NOMO-1 treated with DMSO at 0.1 percent for 48 hours (cell line): ENCODE data around the gene AVP.
"Not testable (repeated sequence)": the region's sequence is repeated elsewhere in the genome, so short reads cannot be mapped to it uniquely, and the experiment has no call there.

Experiments used
- DNase-seq: peaks from one replicate; lab custom pipeline; 2025; ENCODE audit not compliant: unreplicated experiment; lab: John Stamatoyannopoulos, UW

Gene AVP, protein sequence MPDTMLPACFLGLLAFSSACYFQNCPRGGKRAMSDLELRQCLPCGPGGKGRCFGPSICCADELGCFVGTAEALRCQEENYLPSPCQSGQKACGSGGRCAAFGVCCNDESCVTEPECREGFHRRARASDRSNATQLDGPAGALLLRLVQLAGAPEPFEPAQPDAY

DNA sequence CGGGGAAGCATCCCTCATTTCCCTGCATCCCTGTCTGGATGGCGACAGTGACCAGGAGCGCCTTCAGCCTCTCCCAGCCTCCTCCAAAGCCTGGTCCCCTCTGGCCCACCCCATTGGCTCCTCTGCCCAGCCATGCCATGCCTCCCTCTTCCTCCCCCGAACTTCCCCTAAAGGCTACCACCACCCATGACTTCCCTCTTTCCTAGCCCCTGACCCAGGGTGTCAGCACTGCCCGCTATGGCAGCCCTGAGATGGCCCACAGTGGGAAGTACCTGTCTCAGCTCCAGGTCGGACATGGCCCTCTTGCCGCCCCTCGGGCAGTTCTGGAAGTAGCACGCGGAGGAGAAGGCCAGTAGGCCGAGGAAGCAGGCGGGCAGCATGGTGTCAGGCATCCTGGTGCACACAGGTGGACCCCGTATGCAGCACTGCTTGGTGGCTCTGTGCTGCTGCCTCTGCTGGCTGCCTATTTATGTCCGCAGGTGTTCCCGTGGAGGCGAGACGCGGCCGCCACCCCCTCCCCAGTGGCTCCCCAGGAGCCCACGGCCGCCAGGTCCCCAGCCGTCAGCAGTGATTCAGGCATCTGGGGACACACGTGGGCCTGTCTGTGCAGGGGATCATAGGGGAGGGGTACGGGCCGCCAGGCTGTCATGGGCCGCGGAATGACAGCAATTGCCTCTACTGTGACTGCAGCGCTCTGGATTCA lies at the start of gene AVP:
Gene AVP (minus strand): TSS at position 442 of the 703 bp plus-strand sequence. CDS start 50 bp downstream, at position 392.
- no peak for DNase-seq

DNA sequence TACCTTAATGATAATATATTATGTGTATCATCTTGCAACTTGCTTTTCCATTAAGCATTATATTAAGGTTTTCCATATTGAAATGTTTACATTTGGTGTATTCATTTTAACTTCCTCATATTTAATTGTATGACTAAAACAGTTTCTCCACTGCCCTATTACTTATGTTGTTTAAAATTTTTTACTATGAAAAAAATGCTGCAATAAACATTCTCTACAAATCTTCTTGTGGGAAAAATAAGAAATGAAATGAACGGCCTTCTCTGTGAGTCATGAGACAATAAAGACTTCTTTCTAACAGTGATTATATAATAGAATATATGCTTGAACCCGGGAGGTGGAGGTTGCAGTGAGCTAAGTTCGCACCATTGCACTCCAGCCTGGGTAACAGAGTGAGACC lies 49.6 kb upstream of the AVP start:
- DNase-seq, result no peak

DNA sequence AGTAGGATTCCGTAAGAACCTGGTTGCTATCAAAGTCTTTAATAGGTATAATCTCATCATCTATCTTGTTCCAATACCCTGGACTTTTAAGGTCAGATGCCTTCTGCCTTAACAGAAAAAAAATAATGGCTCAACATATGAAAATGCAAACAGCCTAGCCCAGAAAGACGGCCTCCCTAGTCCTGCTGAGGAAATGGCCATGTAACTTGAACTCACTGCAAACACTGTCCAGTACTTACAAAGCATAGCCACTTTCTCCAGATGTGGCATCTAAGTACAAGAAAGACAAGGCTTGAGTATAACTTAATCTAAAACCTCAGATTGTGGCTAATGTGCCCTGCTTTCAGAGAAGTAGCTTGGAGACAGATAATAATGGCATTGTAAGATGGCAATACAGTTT lies 48.6 kb upstream of the AVP start:
- DNase-seq, result no peak

DNA sequence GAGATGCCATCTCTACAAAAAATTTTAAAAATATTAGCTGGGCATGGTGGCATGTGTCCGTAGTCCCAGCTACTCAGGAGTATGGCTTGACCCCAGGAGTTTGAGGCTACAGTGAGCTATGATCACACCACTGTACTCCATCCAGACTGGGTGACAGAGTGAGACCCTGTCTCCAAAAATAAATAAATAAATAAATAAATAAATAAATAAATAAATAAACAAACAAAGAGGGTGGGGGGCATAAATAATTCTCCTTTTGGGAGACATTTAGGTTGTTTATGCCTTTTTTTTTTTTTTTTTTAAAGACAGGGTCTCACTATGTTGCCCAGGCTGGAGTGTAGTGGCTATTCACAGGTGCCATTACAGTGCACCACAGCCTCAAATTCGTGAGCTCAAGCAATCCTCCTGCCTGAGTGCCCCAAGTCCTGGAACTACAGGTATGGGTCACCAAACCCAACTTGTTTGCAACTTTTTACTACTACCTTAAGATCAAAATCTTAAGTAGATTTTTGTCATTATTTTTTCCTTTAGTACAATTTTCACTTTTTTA lies 45.6 kb upstream of the AVP start:
- DNase-seq, result no peak

DNA sequence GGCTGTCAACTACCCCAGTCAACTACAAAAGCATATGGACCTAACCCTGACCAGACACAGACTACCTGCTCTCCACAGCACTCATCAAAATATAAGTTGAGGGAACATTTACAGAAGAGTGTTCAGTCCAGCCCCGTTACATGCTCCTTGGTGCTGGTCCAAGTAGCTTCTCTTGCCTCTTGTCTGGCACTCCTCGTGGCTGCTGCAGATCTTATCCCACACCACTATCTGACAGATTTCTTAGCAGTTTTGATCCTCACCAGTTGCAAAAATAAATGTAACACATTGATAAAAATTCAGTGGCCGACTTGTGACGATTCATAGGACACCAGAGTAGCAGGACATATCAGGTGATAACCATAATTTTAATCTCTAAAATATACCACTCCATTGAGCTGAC lies 44.6 kb upstream of the AVP start:
- no peak for DNase-seq

DNA sequence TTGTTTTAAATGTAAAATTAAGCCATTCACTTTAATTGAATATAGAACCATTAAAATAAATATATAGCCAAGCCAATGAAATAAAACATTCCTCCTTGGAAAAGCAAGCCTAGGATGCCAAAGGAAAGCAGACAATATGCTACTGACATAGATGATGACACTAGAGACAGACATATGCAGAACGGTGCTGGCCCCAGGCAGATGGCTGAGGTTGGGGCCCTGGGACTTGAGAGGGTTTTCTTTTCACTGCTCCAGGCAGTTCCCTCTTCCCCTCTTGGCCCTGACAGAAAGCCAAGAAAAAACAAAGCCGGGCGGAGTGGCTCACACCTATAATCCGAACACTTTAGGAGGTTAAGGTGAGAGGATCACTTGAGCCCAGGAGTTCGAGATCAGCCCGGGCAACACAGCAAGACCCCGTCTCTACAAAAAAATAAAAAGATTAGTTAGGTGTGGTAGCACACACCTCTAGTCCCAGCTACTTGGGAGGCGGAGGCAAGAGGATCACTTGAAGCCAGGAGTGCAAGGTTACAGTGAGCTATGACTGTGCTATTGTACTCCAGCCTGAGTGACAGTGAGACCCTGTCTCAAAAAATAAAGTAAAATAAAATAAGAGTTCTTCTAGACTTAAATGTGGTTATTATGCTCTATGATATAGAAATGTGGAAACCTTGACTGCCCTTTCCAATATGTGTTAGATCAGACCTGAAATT lies 43.9 kb upstream of the AVP start:
- no peak for DNase-seq

DNA sequence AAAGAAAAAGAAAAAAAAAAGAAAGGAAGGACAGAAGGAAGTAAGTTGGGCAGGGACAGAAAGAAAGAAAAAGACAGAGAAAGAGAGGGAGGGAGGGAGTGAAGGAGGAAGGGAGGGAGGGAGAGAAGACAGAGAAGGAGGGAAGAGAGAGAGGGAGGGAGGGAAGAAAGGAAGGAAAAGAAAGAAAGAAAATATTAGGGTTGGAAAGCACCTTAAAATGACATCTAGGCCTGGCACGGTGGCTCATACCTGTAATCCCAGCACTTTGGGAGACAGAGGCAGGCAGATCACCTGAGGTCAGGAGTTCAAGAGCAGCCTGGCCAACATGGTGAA lies 42.0 kb upstream of the AVP start:
- DNase-seq, result no peak

DNA sequence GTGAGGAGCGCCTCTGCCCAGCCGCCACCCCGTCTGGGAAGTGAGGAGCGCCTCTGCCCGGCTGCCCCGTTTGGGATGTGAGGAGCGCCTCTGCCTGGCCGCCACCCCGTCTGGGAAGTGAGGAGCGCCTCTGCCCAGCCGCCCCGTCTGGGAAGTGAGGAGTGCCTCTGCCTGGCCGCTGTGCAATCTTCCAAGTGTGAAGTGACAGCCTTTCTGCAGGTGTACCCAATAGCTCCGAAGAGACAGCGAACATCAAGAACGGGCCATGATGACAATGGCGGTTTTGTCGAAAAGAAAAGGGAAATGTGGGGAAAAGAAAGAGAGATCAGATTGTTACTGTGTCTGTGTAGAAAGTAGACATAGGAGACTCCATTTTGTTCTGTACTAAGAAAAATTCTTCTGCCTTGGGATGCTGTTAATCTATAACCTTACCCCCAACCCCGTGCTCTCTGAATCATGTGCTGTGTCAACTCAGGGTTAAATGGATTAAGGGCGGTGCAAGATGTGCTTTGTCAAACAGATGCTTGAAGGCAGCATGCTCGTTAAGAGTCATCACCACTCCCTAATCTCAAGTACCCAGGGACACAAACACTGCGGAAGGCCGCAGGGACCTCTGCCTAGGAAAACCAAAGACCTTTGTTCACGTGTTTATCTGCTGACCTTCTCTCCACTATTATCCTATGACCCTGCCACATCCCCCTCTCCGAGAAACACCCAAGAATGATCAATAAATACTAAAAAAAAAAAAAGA lies 41.4 kb upstream of the AVP start:
- DNase-seq, result not testable (repeated sequence)

DNA sequence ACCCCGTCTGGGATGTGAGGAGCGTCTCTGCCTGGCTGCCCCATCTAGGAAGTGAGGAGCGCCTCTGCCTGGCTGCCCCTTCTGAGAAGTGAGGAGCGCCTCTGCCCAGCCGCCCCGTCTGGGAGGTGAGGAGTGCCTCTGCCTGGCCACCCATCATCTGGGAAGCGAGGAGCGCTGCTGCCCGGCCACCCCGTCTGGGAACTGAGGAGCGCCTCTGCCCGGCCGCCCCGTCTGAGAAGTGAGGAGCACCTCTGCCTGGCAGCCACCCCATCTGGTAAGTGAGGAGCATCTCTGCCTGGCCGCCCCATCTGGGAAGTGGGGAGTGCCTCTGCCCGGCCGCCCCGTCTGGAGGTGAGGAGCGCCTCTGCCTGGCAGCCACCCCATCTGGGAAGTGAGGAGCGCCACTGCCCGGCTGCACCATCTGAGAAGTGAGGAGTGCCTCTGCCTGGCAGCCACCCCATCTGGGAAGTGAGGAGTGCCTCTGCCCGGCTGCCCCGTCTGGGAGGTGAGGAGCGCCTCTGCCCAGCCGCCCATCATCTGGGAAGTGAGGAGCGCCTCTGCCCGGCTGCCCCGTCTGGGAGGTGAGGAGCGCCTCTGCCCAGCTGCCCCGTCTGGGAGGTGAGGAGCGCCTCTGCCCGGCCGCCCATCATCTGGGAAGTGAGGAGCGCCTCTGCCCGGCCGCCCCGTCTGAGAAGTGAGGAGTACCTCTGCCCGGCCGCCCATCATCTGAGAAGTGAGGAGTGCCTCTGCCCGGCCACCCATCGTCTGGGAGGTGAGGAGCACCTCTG lies 40.4 kb upstream of the AVP start:
- not testable (repeated sequence) for DNase-seq

DNA sequence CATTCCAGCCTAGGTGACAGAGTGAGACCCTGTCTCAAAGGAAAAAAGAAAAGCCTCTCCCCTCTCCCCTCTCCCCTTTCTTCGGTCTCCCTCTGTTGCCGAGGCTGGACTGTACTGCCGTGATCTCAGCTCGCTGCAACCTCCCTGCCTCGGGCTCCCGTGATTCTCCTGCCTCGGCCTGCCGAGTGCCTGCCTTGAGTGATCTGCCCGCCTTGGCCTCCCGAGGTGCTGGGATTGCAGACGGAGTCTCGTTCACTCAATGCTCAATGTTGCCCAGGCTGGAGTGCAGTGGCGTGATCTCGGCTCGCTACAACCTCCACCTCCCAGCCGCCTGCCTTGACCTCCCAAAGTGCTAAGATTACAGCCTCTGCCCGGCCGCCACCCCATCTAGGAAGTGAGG lies 39.6 kb upstream of the AVP start:
- not testable (repeated sequence) for DNase-seq

DNA sequence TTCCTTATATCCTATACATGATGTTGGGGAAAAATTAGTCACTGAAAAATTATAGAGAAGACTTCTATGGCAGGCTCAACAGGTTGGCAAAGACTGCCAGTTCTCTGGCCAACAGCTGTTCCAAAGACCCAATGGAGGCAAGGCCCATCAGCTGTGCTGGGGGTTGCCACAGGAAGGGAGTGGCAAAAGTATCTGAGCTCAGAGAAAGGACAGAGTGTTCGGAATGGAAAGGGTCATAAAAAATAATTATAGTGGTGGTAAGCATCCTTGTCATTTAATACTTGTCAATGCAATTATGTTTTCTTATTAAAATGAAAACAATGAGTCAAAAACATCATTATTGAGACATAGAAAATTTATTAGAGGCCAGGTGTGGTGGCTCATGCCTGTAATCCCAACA lies 39.0 kb upstream of the AVP start:
- no peak for DNase-seq

DNA sequence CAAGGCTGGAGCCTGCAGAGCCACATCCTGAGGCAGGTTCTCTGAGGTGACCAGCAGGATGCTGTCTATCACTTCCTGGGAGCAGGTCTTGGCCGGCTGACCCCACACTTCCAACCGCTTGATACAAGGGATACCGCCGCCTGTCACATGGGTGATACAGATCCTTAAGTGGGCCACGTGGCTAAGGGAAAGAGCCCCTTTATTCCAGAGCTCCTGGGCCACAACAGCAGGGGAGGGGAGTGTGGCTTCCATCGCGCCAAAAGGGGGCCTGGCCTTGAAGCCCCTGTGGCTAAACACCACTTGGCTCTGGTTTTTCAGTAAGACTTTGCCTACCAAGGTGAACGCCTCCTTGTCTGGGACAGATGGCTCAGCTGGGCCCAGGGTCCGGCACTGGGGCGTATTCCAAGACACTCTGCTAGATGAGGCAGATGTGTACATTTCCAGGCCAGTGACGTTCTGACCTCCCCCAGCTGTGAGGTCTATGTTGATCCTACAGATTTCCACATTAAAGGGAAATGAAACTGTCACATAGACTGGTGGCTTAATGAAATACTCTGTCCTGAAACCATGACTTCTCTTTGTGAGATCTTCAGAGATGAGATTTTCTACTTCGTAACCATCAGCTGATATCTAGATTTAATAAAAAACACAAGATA lies 37.6 kb upstream of the AVP start:
- peak; percentile 37 for DNase-seq

DNA sequence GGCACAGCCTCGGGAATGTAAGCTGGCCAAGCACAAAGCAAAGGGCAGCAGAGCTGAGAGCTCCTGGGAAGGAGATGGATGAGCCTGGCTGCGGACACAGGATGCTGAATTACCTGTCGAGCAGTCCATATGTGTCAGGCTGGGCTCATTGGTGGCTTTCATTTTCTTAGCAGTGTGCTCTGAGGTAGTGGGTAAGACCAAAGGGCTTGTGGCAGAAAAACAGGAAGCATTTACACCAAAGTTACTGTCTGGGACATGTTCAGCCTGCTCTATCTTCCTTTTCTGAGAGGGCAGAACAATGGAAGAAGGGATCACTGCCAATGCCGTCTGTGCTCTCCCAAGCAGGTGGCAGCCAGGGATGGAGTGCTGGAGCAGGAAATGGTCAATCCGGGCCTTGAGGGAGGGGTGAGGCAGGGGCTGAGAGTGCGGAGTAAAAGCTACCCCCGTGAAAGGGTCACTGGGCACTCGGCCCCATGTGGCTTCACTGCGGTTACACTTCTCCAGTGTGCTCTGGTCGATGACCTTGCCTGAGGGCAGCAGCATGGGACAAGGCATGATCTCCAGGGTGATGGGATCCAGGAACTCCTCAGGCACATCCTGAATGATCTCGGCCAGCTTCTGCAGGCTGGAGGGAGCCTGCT lies 36.9 kb upstream of the AVP start:
- DNase-seq, result no peak

DNA sequence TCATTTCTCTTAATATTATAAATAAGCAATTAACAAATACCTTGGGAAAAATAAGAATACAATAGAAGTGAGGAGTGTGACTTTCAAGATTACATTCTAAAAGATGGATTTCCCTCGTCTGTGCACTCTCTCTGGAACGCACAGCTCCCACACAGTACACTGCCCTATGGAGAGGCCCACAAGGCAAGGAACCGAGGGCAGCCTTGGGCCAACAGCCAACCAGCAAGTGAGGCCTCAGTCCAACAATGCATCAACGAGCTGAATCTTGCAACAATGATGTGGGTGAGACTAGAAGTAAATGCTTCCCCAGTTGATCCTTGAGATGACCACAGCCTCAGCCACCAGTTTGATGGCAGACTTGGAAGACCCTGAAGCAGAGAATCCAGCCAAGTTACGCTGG lies 34.5 kb upstream of the AVP start:
- DNase-seq, result no peak

DNA sequence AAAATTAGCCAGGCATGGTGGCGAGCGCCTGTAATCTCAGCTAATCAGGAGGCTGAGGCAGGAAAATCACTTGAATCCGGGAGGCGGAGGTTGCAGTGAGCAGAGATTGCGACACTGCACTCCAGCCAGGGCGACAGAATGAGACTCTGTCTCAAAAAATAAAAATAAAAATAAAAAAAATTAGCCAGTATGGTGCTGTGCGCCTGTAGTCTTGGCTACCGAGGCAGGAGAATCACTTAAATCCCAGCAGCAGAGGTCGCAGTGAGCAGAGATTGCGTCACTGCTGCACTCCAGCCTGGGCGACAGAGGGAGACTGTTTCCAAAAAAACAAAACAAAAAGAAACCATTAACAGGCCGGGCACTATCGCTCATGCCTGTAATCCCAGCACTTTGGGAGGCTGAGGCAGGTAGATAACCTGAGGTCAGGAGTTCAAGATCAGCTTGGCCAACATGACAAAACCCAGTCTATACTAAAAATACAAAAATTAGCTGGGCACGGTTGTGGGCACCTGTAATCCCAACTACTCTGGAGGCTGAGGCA lies 33.4 kb upstream of the AVP start:
- DNase-seq, result peak; percentile 46

DNA sequence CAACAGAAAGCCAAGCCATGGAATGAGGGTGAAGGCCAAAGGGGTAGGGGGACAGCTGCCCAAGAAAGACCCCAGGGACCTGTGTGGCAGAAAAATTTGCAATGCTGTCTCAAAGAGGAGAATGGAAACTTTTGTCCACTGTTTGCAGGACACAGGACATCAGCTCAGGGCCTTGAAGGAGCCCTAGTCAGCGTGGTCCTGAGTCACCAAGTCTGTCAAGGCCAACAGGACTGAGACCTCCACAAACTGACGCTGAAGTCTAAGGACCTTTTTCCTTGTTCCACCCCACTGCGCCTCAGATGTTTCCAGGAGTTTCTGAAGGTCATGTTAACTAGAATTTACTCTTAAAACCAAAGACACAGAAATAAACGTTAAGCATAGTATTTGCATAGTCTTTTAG lies 31.8 kb upstream of the AVP start:
- no peak for DNase-seq

DNA sequence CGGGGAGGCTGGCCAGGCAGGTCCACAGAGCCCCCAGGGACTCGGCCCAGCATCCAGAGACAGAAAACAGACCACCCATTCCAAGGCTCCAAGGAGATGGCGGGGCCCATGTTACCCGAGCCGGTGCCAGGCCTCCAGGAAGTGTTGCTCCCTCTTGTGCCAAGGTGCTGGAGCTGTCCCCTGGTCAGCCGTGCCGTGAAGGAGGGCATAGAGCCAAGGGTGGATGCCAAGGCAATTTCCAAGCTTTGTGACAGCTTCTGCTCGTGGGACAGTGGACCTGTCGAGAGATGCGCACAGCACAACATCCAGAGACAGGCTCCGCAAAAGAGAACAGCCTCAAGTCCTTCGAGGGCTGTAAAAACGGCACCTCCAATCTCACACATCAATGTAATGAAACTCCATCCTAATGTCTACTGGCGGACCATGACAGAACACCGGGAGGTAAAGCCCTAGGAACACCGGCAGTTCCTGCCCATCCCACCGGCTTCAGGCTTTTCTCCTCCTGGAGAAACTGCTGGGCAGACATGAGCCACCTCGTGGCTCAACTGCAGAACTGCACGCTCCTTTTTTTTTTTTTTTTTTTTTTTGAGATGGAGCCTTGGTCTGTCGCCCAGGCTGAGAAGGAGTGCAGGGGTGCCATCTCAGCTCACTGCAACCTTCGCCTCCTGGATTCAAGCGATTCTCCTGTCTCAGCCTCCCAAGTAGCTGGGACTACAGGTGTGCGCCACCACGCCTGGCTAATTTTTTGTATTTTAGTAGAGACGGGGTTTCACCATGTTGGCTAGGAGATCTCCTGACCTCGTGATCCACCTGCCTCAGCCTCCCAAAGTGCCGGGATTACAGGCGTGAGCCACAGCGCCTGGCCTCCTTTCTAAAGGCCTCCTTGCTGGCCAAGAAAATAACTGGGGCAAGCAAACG lies 30.9 kb upstream of the AVP start:
- DNase-seq, result no peak

DNA sequence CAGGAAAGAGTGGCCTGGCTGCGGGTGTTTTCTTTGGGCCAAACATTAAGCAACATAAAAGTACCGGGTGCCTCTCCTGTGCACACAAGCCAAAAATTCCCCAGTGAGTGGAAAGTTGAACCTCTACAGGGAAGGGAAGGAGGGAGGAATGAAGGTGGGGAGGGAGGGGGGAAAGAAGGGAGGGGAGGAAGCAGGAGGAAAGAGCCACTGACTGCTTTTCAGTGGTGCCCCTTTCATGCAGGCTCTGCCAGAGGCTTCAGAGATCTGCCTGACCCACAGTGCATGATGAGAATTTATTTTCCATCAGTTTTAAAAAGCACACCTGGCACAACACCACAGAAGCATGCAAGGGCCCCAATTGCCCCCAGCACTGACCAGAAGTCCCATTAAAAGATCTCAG lies 27.5 kb upstream of the AVP start:
- no peak for DNase-seq
